HepG2 (cell line): ENCODE results near the gene JMJD6. TPM values are rescaled to one million over a fixed set of nuclear protein-coding genes. Genes with fewer than 3 reads are reported as not detected.

ENCODE experiments used
- ATAC-seq: fragments of 200-7000 bp; cut with Tn5 transposase; 3 replicates; pipeline ENCODE4 v1.9.1; 2020; ENCODE audit warnings: mild to moderate bottlenecking, moderate library complexity
- BruUV-seq: library from RNA; stranded (reverse); fragments of 400-500 nt; replicated peaks from 2 replicates; lab custom pipeline; 2021; lab: Mats Ljungman, UMichigan
- CTCF ChIA-PET: fragments of 300-600 bp; formaldehyde crosslinking; extraction: SDS; loops from one replicate; lab custom pipeline; 2021; ENCODE audit warnings: low total read pairs, inconsistent platforms, low intra/inter-chr PET ratio; lab: Yijun Ruan, JAX
- POLR2A ChIA-PET: fragments of 350-600 bp; sonication (Branson Sonifier 250); formaldehyde crosslinking; loops from one replicate; lab custom pipeline; 2020; ENCODE audit warnings: antibody characterized with exemption, inconsistent platforms; lab: Yijun Ruan, JAX
- DNase-seq: peaks from one replicate; pipeline ENCODE4 v3.0.0-alpha.2; 2015; ENCODE audit warnings: low spot score
- FAIRE-seq: peaks from 3 replicates; lab custom pipeline; 2011; peaks lifted over from hg19 to GRCh38; lab: Jason Lieb, UNC
- H2AFZ ChIP-seq: one replicate; pipeline ENCODE4 v1.6.1; 2011; ENCODE audit warnings: low read length, inconsistent platforms
- H3K27ac ChIP-seq: fragments of 300-600 bp; 3 replicates; pipeline ENCODE4 v1.8.0; 2011; ENCODE audit warnings: mixed run types, mild to moderate bottlenecking, mixed read lengths, low read length, inconsistent platforms; ENCODE audit not compliant: insufficient read depth; ENCODE audit errors: extremely low read length
- H3K27me3 ChIP-seq, 2 experiments: fragments of 200-600 bp in 1 of 2; 2 replicates in 1 of 2; 3 replicates in 1 of 2; pipeline versions ENCODE4 v1.6.0 to v1.8.0; 2011; ENCODE audit warnings: low read length in 2 of 2, mild to moderate bottlenecking in 2 of 2, moderate library complexity in 2 of 2, inconsistent platforms in 1 of 2; ENCODE audit not compliant: insufficient read depth in 2 of 2, control insufficient read depth in 1 of 2
- H3K36me3 ChIP-seq, 2 experiments: fragments of 200-600 bp in 1 of 2; replicated peaks in 1 of 2; 2 replicates in 1 of 2; 3 replicates in 1 of 2; pipeline versions ENCODE4 v1.5.1 to v1.8.0; 2011; ENCODE audit warnings: low read length in 2 of 2, inconsistent platforms in 1 of 2; ENCODE audit not compliant: insufficient read depth in 2 of 2, control insufficient read depth in 1 of 2
- H3K4me1 ChIP-seq: 2 replicates; pipeline ENCODE4 v1.5.1; 2012; ENCODE audit warnings: low read length, inconsistent platforms; ENCODE audit not compliant: insufficient read depth
- H3K4me2 ChIP-seq: 2 replicates; pipeline ENCODE4 v1.6.0; 2011; ENCODE audit warnings: low read depth, low read length, inconsistent platforms
- H3K4me3 ChIP-seq, 3 experiments: fragments of 200-600 bp in 1 of 3; sonication (generic), shearing (Covaris generic) in 1 of 3; replicated peaks in 1 of 3; 2 replicates each; pipeline ENCODE4 v1.5.1; 2011 to 2016; ENCODE audit warnings: low read length in 3 of 3, inconsistent platforms in 2 of 3, low read depth in 2 of 3, mild to moderate bottlenecking in 2 of 3, control low read depth in 1 of 3, mixed read lengths in 1 of 3; ENCODE audit not compliant: insufficient read depth in 1 of 3
- H3K79me2 ChIP-seq: one replicate; pipeline ENCODE4 v1.6.1; 2011; ENCODE audit warnings: low read length, inconsistent platforms; ENCODE audit not compliant: insufficient read depth
- H3K9ac ChIP-seq: 2 replicates; pipeline ENCODE4 v1.6.0; 2011; ENCODE audit warnings: mild to moderate bottlenecking, low read depth, low read length, inconsistent platforms; ENCODE audit not compliant: insufficient read depth
- H3K9me3 ChIP-seq: 2 replicates; pipeline ENCODE4 v1.5.1; 2012; ENCODE audit warnings: mild to moderate bottlenecking, low read length
- H4K20me1 ChIP-seq: 2 replicates; pipeline ENCODE4 v1.6.0; 2011; ENCODE audit warnings: inconsistent platforms, mild to moderate bottlenecking, low read length, moderate library complexity; ENCODE audit not compliant: insufficient read depth
- FOSL2 ChIP-seq: sonication (generic); formaldehyde crosslinking; IDR thresholded peaks from 2 replicates; pipeline ENCODE4 v1.4.0; 2020; ENCODE audit warnings: missing genetic modification reagents
- NR2F1 ChIP-seq, 2 experiments: fragments of 450-650 bp in 1 of 2; formaldehyde crosslinking in 1 of 2; IDR thresholded peaks; 2 replicates each; pipeline versions ENCODE4 v1.5.0 to v1.6.1; 2016 to 2020; ENCODE audit warnings: mild to moderate bottlenecking in 1 of 2, missing compliant biosample characterization in 1 of 2, missing genetic modification reagents in 1 of 2, moderate library complexity in 1 of 2
- NR2F6 ChIP-seq, 2 experiments: IDR thresholded peaks; 2 replicates each; pipeline ENCODE4 v1.6.1; 2016; ENCODE audit warnings: antibody characterized with exemption in 1 of 2, mild to moderate bottlenecking in 1 of 2
- RNF219 ChIP-seq: sonication (generic); formaldehyde crosslinking; IDR thresholded peaks from 2 replicates; pipeline ENCODE4 v1.5.0; 2020; ENCODE audit warnings: mild to moderate bottlenecking, missing genetic modification reagents
- TBL1XR1 ChIP-seq: fragments of 150-350 bp; IDR thresholded peaks from 2 replicates; pipeline ENCODE4 v1.6.1; 2014; ENCODE audit warnings: borderline replicate concordance, low read length; ENCODE audit not compliant: partially characterized antibody
- ZBTB38 ChIP-seq: sonication (generic); formaldehyde crosslinking; IDR thresholded peaks from 2 replicates; pipeline ENCODE4 v1.5.1; 2020; ENCODE audit warnings: mild to moderate bottlenecking, missing genetic modification reagents
- ZMYM3 ChIP-seq: sonication (generic); formaldehyde crosslinking; IDR thresholded peaks from 2 replicates; pipeline ENCODE4 v1.5.1; 2020; ENCODE audit warnings: mild to moderate bottlenecking, missing genetic modification reagents
- ZNF160 ChIP-seq: sonication (generic); formaldehyde crosslinking; IDR thresholded peaks from 2 replicates; pipeline ENCODE4 v1.8.0; 2022; ENCODE audit warnings: mild to moderate bottlenecking, inconsistent platforms, missing genetic modification reagents
- ZNF510 ChIP-seq: sonication (generic); formaldehyde crosslinking; IDR thresholded peaks from 2 replicates; pipeline ENCODE4 v1.4.0; 2020; ENCODE audit warnings: low read depth, mild to moderate bottlenecking, missing genetic modification reagents
- WGBS: methylation state at CpG from one replicate; pipeline ENCODE4 v1.1.6; 2017; ENCODE audit warnings: low lambda C conversion rate; 5-methylcytosine and 5-hydroxymethylcytosine counted together
- in situ Hi-C: cut with HindIII; loops from 2 replicates; pipeline ENCODE4 v1.10.0; 2017; ENCODE audit warnings: low pct_unique_long_range_greater_than_20kb; ENCODE audit not compliant: extremely low pct_ligation_motif_present
- intact Hi-C: fragments of 100-400 bp; cut with micrococcal nuclease; formaldehyde crosslinking; loops from one replicate; pipeline ENCODE4 v1.10.0; 2022; ENCODE audit not compliant: unreplicated experiment
- polyA plus RNA-seq, 8 experiments: library from polyadenylated mRNA; depleted of rRNA in 3 of 8; stranded (reverse) in 7 of 8; unstranded in 1 of 8; fragments of >200 nt; fragmentation: Illumina TruSeq in 4 of 8; extraction: Trizol in 4 of 8; gene quantifications; 2 replicates each; pipeline versions ENCODE4 v1.2.1 to v1.2.3, GENCODE V29; 2011 to 2016; ENCODE audit warnings: low read depth in 4 of 8, missing spikeins in 1 of 8, mixed read lengths in 1 of 8; ENCODE audit not compliant: insufficient read depth in 1 of 8
- total RNA-seq, 5 experiments: library from RNA; depleted of rRNA; stranded (reverse); fragments of >200 nt; fragmentation: Illumina TruSeq; extraction: Trizol; gene quantifications; 2 replicates each; pipeline ENCODE4 v1.2.3, GENCODE V29; 2016; ENCODE audit warnings: low read depth in 1 of 5

JMJD6 gene
- total and polyA plus RNA-seq, 2 of the 13 experiments (the other 11 are each of a cell fraction or from before 2014, with no cell fraction given), result 33.6 to 41.0 TPM

- no peak for ATAC-seq
- no TSS peak for BruUV-seq
- H3K79me2 ChIP-seq, result no peaks in the 10 kb centered on the region
- no peak overlapping the region for H3K4me2 ChIP-seq
- no peaks in the 10 kb centered on the region for H4K20me1 ChIP-seq
- intact Hi-C loops, result no loop called here
- no peak overlapping the region for H3K27ac ChIP-seq
- H3K36me3 ChIP-seq, result peaks cover 0 to 6% of the 10 kb centered on the region in 2 experiments; a peak in 1 of 5 replicates
- CTCF ChIA-PET, result no interaction called here
- no peaks in the 10 kb centered on the region; a peak in 1 of 5 replicates for H3K27me3 ChIP-seq
- no peak overlapping the region for H3K4me3 ChIP-seq
- no peak for FAIRE-seq
- WGBS, result 89% methylated on average over 6 of the region's 6 CpGs
- TF ChIP-seq TBL1XR1 (no peak), ZNF160 (CRISPR knock-in tag) (no peak), NR2F6 (IDR thresholded peaks at IDR 0.05) (no peak), NR2F6 (CRISPR knock-in tag; IDR thresholded peaks at IDR 0.05) (peak; percentile 51; the same call in 1 of the 2 replicates), FOSL2 (CRISPR knock-in tag) (peak; percentile 38; the same call in 1 of the 2 replicates), ZNF510 (CRISPR knock-in tag) (no peak), NR2F1 (CRISPR knock-in tag; IDR thresholded peaks at IDR 0.05) (0 out of 4 replicates have a peak, but pooled peaks of 1 of the 2 experiments have one; percentile 28), ZBTB38 (CRISPR knock-in tag) (peak; percentile 45; the same call in 1 of the 2 replicates)
- TF ChIP-seq, all 625 proteins: peak for 4
- no peak for DNase-seq
- Histone ChIP-seq H3K9me3 (no peaks in the 10 kb centered on the region), H2AFZ (no peak overlapping the region), H3K9ac (no peak overlapping the region), H3K4me1 (peaks cover 51% of the 10 kb centered on the region)
- POLR2A ChIA-PET, result no interaction called here
- in situ Hi-C loops, result no loop called here
These were observed 49.8 kb downstream of the JMJD6 start for GRCh38 chr17:76676629-76677028.

GRCh38 chr17:76675648-76676047 lies 50.8 kb downstream of the JMJD6 start:
- 95% methylated on average over 6 of the region's 6 CpGs for WGBS
- Histone ChIP-seq H3K27ac (no peak overlapping the region), H3K4me3 (no peak overlapping the region), H2AFZ (no peak overlapping the region), H4K20me1 (no peaks in the 10 kb centered on the region), H3K9ac (no peak overlapping the region)
- CTCF ChIA-PET, result no interaction called here
- intact Hi-C loops, result no loop called here
- FAIRE-seq, result no peak
- DNase-seq, result no peak
- TF ChIP-seq RNF219, result no peak
- no peak for TF ChIP-seq ZMYM3 (CRISPR knock-in tag)
- TF ChIP-seq, all 625 proteins: peak for 0
- in situ Hi-C loops, result no loop called here
- no peak for ATAC-seq
- no peaks in the 10 kb centered on the region for H3K79me2 ChIP-seq
- no peak overlapping the region for H3K4me2 ChIP-seq
- POLR2A ChIA-PET, result no interaction called here
- BruUV-seq, result no TSS peak
- no peaks in the 10 kb centered on the region for H3K9me3 ChIP-seq
- H3K4me1 ChIP-seq, result peaks cover 52% of the 10 kb centered on the region
- no peaks in the 10 kb centered on the region; a peak in 1 of 5 replicates for H3K27me3 ChIP-seq
- peaks cover 0 to 4% of the 10 kb centered on the region in 2 experiments; a peak in 1 of 5 replicates for H3K36me3 ChIP-seq
